Measurements from ENCODE around the gene KIAA0232.
A peak's percentile ranks its signal among the peaks of the same experiment; 100 is the strongest.

Gene KIAA0232

DNA sequence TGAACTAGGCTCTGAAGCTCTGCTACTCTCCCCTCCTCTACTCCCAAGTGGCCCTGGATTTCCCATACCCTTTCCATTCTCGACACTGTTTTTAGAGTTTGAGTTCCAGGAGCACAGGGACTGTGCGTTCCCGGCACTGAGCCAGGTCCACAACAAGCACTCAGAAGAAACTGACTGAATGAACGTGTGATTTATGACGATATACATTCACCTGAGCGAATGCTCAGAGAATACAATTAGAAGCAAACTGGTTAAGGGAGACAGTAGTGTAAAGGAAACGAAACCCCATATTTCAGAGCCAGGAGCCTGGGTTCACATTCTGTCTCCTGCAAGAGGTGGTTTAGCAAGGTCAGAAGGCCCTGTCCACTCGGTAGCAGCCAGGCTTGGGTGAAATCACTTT, 1.4 kb upstream of the KIAA0232 start:
- Histone ChIP-seq H3K36me3 (ENCODE audit: control insufficient read depth, insufficient read depth, low read length) (no peaks in the 10 kb centered on the region), H3K4me1 (no peaks in the 10 kb centered on the region), H2AFZ (no peak overlapping the region), H3K4me3 (ENCODE audit: low read depth, low read length) (no peak overlapping the region), H3K27ac (no peak overlapping the region), H3K9me3 (ENCODE audit: control insufficient read depth, low read length) (no peaks in the 10 kb centered on the region), H3K4me2 (ENCODE audit: low read length) (no peak overlapping the region), H3K79me2 (peaks cover 16% of the 10 kb centered on the region), H3K27me3 (ENCODE audit: control insufficient read depth, insufficient read depth, low read length) (no peaks in the 10 kb centered on the region), H3K9ac (no peak overlapping the region)
- no peak for TF ChIP-seq CTCF (IDR thresholded peaks at IDR 0.05)

DNA sequence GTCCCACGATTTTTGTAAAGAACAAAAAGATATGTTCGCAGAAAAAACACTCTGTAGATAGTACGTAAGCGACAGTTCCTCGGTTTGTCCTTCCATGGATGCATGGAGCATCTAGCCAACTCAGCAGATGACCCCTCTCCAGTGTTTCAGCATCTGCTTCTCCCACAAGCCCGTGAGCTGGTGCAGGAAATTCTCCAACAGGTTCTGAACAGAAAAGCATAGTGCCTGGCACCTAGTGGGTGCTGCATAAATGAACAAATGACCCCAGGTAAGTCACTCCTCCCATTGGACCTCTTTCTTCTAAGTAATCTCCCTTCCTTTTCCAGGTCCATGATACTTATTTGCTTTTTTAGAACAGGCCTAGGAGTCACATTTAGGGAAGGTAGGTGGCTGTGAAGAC, 966 bp upstream of the KIAA0232 start:
- TF ChIP-seq CTCF (IDR thresholded peaks at IDR 0.05) = no peak
- no peaks in the 10 kb centered on the region for H3K36me3 ChIP-seq (ENCODE audit: control insufficient read depth, insufficient read depth, low read length)
- peak overlapping the region; percentile 54 for H3K4me2 ChIP-seq (ENCODE audit: low read length)
- H3K79me2 ChIP-seq = peaks cover 19% of the 10 kb centered on the region
- H3K27me3 ChIP-seq (ENCODE audit: control insufficient read depth, insufficient read depth, low read length) = no peaks in the 10 kb centered on the region
- H3K9ac ChIP-seq = no peak overlapping the region
- H3K4me1 ChIP-seq = no peaks in the 10 kb centered on the region
- peak overlapping the region; percentile 68 for H2AFZ ChIP-seq
- H3K27ac ChIP-seq = no peak overlapping the region
- H3K9me3 ChIP-seq (ENCODE audit: control insufficient read depth, low read length) = no peaks in the 10 kb centered on the region
- H3K4me3 ChIP-seq (ENCODE audit: low read depth, low read length) = peak overlapping the region; percentile 50

DNA sequence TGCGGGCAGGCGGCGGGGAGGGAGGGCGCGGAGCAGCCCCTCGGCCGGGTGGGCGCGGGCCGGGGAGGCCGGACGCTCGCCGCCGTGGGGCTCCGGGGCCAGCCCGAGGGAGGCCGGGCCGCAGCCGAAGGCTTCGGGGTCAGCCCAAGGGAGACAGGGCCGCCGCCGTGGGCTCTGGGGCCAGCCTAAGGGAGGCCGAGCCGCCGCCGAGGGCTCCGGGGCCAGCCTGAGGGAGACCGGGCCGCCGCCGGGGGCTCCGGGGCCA, 251 bp downstream of the KIAA0232 start:
- Histone ChIP-seq H3K27ac (peak overlapping the region; percentile 94), H3K27me3 (ENCODE audit: control insufficient read depth, insufficient read depth, low read length) (no peaks in the 10 kb centered on the region), H3K79me2 (peaks cover 25% of the 10 kb centered on the region), H2AFZ (peak overlapping the region; percentile 75), H3K4me1 (no peaks in the 10 kb centered on the region), H3K4me2 (ENCODE audit: low read length) (peak overlapping the region; percentile 87), H3K4me3 (ENCODE audit: low read depth, low read length) (peak overlapping the region; percentile 94), H3K36me3 (ENCODE audit: control insufficient read depth, insufficient read depth, low read length) (no peaks in the 10 kb centered on the region), H3K9ac (peak overlapping the region; percentile 94), H3K9me3 (ENCODE audit: control insufficient read depth, low read length) (no peaks in the 10 kb centered on the region)
- TF ChIP-seq CTCF (IDR thresholded peaks at IDR 0.05) = no peak

GRCh38 chr4:6783111-6783981, 819 bp downstream of the KIAA0232 start:
- Histone ChIP-seq H3K79me2 (peaks cover 29% of the 10 kb centered on the region), H2AFZ (peak overlapping the region; percentile 75), H3K27me3 (ENCODE audit: control insufficient read depth, insufficient read depth, low read length) (no peaks in the 10 kb centered on the region), H3K9me3 (ENCODE audit: control insufficient read depth, low read length) (no peaks in the 10 kb centered on the region), H3K9ac (peak overlapping the region; percentile 94), H3K4me1 (no peaks in the 10 kb centered on the region), H3K4me3 (ENCODE audit: low read depth, low read length) (peak overlapping the region; percentile 94), H3K36me3 (ENCODE audit: control insufficient read depth, insufficient read depth, low read length) (no peaks in the 10 kb centered on the region), H3K4me2 (ENCODE audit: low read length) (peak overlapping the region; percentile 87), H3K27ac (peak overlapping the region; percentile 94)
- TF ChIP-seq CTCF (IDR thresholded peaks at IDR 0.05) = peak; percentile 13

- no peaks in the 10 kb centered on the region for H3K4me1 ChIP-seq
Measured at GRCh38 chr4:6785572-6785925, 3.0 kb downstream of the KIAA0232 start.

More at GRCh38 chr4:6785572-6785925, 3.0 kb downstream of the KIAA0232 start:
- H3K36me3 ChIP-seq (ENCODE audit: control insufficient read depth, insufficient read depth, low read length) = no peaks in the 10 kb centered on the region
- peaks cover 38% of the 10 kb centered on the region for H3K79me2 ChIP-seq
- H2AFZ ChIP-seq = no peak overlapping the region
- no peak for TF ChIP-seq CTCF (IDR thresholded peaks at IDR 0.05)
- no peak overlapping the region for H3K4me2 ChIP-seq (ENCODE audit: low read length)
- no peaks in the 10 kb centered on the region for H3K27me3 ChIP-seq (ENCODE audit: control insufficient read depth, insufficient read depth, low read length)
- no peaks in the 10 kb centered on the region for H3K9me3 ChIP-seq (ENCODE audit: control insufficient read depth, low read length)
- H3K4me3 ChIP-seq (ENCODE audit: low read depth, low read length) = no peak overlapping the region
- no peak overlapping the region for H3K9ac ChIP-seq
- no peak overlapping the region for H3K27ac ChIP-seq

Measured in parathyroid adenoma (tissue), 2 donors.